Dermis blood vessel endothelial cell (primary cell): ENCODE results near the gene HDAC6. TPM values are rescaled to one million over a fixed set of nuclear protein-coding genes. Genes with fewer than 3 reads are reported as not detected.
"Not testable (repeated sequence)": the region's sequence is repeated elsewhere in the genome, so short reads cannot be mapped to it uniquely, and the experiment has no call there.

Experiments
- DNase-seq: peaks from one replicate; pipeline ENCODE4 v3.0.0; 2010
- total RNA-seq: library from RNA; depleted of rRNA; stranded (reverse); fragments of >200 nt; gene quantifications from 2 replicates; pipeline ENCODE4 v1.2.3, GENCODE V29; 2014

HDAC6 gene
- total RNA-seq, 1 donor from 2014 or later: 37.3 TPM

GRCh38 chrX:48789366-48790220 is 12.3 kb upstream of the HDAC6 start:
- DNase-seq: no peak

GRCh38 chrX:48790477-48790876 is 11.4 kb upstream of the HDAC6 start:
- DNase-seq: no peak

GRCh38 chrX:48791063-48791820 is 10.6 kb upstream of the HDAC6 start:
- no peak for DNase-seq

GRCh38 chrX:48792219-48792618 is 9.6 kb upstream of the HDAC6 start:
- no peak for DNase-seq

- no peak for DNase-seq
These were observed 7.9 kb upstream of the HDAC6 start for GRCh38 chrX:48793935-48794334.

- DNase-seq: no peak
These were observed 7.4 kb upstream of the HDAC6 start for GRCh38 chrX:48794340-48794910.

- DNase-seq: no peak
These were observed 6.9 kb upstream of the HDAC6 start for GRCh38 chrX:48794911-48795515.

- no peak for DNase-seq
These were observed 3.5 kb upstream of the HDAC6 start for GRCh38 chrX:48798318-48798717.

GRCh38 chrX:48800574-48801279 is 1.1 kb upstream of the HDAC6 start:
- DNase-seq: no peak

GRCh38 chrX:48802089-48802904 is 430 bp downstream of the HDAC6 start:
- DNase-seq: peak; percentile 84

- no peak for DNase-seq
These were observed 986 bp downstream of the HDAC6 start for GRCh38 chrX:48802905-48803200.

GRCh38 chrX:48806081-48806480 is 4.2 kb downstream of the HDAC6 start:
- DNase-seq: no peak

GRCh38 chrX:48813644-48814043 is 11.8 kb downstream of the HDAC6 start:
- DNase-seq: no peak

- no peak for DNase-seq
These were observed 12.9 kb downstream of the HDAC6 start for GRCh38 chrX:48814722-48815121.

GRCh38 chrX:48815266-48815665 is 13.4 kb downstream of the HDAC6 start:
- DNase-seq: no peak

- no peak for DNase-seq
These were observed 14.3 kb downstream of the HDAC6 start for GRCh38 chrX:48816014-48816810.

GRCh38 chrX:48818098-48818497 is 16.2 kb downstream of the HDAC6 start:
- DNase-seq: no peak

GRCh38 chrX:48818866-48819265 is 17.0 kb downstream of the HDAC6 start:
- DNase-seq: no peak

- DNase-seq: not testable (repeated sequence)
These were observed 17.5 kb downstream of the HDAC6 start for GRCh38 chrX:48819394-48819793.

- DNase-seq: no peak
These were observed 21.2 kb downstream of the HDAC6 start for GRCh38 chrX:48823053-48823452.

- DNase-seq: no peak
These were observed 22.2 kb downstream of the HDAC6 start for GRCh38 chrX:48824066-48824465.
